Measurements from ENCODE around the gene PJVK. TPM values are rescaled to one million over a fixed set of nuclear protein-coding genes. Genes with fewer than 3 reads are reported as not detected.

PJVK gene
- total and polyA plus RNA-seq, 2 donors (not counting 3 experiments of a cell fraction or from before 2014, with no cell fraction given) = 1.3 to 1.4 TPM

DNA sequence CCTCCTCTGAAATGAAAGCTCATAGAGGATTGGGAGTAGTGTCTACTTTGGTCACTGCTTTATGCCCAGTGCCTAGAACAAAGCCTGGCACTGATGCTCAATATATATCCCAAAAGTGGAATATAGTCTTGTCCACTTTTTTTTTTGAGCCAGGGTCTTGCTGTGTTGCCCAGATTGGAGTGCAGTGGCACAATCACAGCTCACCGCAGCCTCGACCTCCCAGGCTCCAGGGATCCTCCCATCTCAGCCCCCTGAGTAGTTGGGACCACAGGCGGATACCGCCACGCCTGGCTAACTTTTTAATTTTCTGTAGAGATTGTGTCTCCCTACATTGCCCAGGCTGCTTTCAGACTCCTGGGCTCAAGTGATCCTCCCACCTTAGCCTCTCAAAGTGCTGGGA, 23.4 kb downstream of the PJVK start:
- Histone ChIP-seq H2AFZ (ENCODE audit: low read depth, low read length) (no peak overlapping the region), H4K20me1 (replicated peaks; ENCODE audit: control insufficient read depth, extremely low read depth, insufficient read depth, low read length) (no peaks in the 10 kb centered on the region), H3K36me3 (ENCODE audit: control insufficient read depth in 2 of 2, extremely low read depth in 1 of 2, insufficient read depth in 2 of 2, low read length in 2 of 2) (no peaks in the 10 kb centered on the region), H3K9me3 (replicated peaks; ENCODE audit: control insufficient read depth, insufficient read depth, low read length) (no peaks in the 10 kb centered on the region), H3K27me3 (ENCODE audit: control insufficient read depth in 2 of 2, insufficient read depth in 2 of 2, low read length in 2 of 2) (no peaks in the 10 kb centered on the region), H3K27ac (ENCODE audit: insufficient read depth, low read depth, low read length) (no peak overlapping the region), H3K9ac (replicated peaks; ENCODE audit: extremely low read depth, insufficient read depth, low read length) (no peak overlapping the region), H3K4me1 (ENCODE audit: control insufficient read depth, extremely low read depth, insufficient read depth, low read length) (peaks cover 10% of the 10 kb centered on the region), H3K4me3 (replicated peaks in 1 of 3; ENCODE audit: insufficient read depth in 1 of 3, low read depth in 1 of 3, low read length in 3 of 3) (no peak overlapping the region), H3K9me1 (replicated peaks; ENCODE audit: control insufficient read depth, extremely low read depth, insufficient read depth, low read length) (no peaks in the 10 kb centered on the region), H3K79me2 (ENCODE audit: control insufficient read depth, insufficient read depth, low read length) (peaks cover 4% of the 10 kb centered on the region), H3K4me2 (ENCODE audit: insufficient read depth, low read length) (no peak overlapping the region)
- DNase-seq (ENCODE audit: low read depth, low spot score) = no peak
- ChIA-PET POLR2A (no interaction called here), CTCF (interaction anchor here (1.6 kb wide), 1 partner anchor 362 kb away, joined by 3 read pairs; the partner anchor contains the start of gene RBM45)
- TF ChIP-seq GATA2 (IDR thresholded peaks at IDR 0.05; ENCODE audit: insufficient read depth, insufficient read length, low read depth, low read length) (no peak), JUN (IDR thresholded peaks at IDR 0.05; ENCODE audit: borderline replicate concordance, insufficient read depth, insufficient read length, low read depth) (no peak), EZH2 (IDR thresholded peaks at IDR 0.05; ENCODE audit: borderline replicate concordance, low read depth, low read length, severe bottlenecking) (no peak), POLR2AphosphoS5 (IDR thresholded peaks at IDR 0.05; ENCODE audit: insufficient read depth, low read depth, low read length) (no peak), MAX (IDR thresholded peaks at IDR 0.05; ENCODE audit: insufficient read depth, insufficient read length) (no peak), POLR2A (IDR thresholded peaks at IDR 0.05; ENCODE audit: low read depth, low read length) (no peak), MYC (IDR thresholded peaks at IDR 0.05; ENCODE audit: low read depth, low read length) (no peak), FOS (IDR thresholded peaks at IDR 0.05; ENCODE audit: borderline replicate concordance, insufficient read depth, low read length) (no peak)
- TF ChIP-seq, protein P1, sequence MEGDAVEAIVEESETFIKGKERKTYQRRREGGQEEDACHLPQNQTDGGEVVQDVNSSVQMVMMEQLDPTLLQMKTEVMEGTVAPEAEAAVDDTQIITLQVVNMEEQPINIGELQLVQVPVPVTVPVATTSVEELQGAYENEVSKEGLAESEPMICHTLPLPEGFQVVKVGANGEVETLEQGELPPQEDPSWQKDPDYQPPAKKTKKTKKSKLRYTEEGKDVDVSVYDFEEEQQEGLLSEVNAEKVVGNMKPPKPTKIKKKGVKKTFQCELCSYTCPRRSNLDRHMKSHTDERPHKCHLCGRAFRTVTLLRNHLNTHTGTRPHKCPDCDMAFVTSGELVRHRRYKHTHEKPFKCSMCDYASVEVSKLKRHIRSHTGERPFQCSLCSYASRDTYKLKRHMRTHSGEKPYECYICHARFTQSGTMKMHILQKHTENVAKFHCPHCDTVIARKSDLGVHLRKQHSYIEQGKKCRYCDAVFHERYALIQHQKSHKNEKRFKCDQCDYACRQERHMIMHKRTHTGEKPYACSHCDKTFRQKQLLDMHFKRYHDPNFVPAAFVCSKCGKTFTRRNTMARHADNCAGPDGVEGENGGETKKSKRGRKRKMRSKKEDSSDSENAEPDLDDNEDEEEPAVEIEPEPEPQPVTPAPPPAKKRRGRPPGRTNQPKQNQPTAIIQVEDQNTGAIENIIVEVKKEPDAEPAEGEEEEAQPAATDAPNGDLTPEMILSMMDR (IDR thresholded peaks at IDR 0.05; ENCODE audit: extremely low read depth in 1 of 2, insufficient read depth in 1 of 2, low read depth in 1 of 2, low read length in 2 of 2) = no peak
- BruUV-seq (replicated peaks) = no TSS peak
- dilution Hi-C loops (cut with MboI; ENCODE audit: extremely low pct_ligation_motif_present, low sequenced_read_pairs) = no loop called here
- intact Hi-C loops (cut with micrococcal nuclease) = no loop called here
- no peak for FAIRE-seq
